Endothelial cell of umbilical vein (primary cell): ENCODE results near the gene SCAF1. TPM values are rescaled to one million over a fixed set of nuclear protein-coding genes. Genes with fewer than 3 reads are reported as not detected.
A peak's percentile ranks its signal among the peaks of the same experiment; 100 is the strongest.

Experiments used
- BruUV-seq: library from RNA; stranded (reverse); fragments of 400-500 nt; replicated peaks from 2 replicates; lab custom pipeline; 2021; lab: Mats Ljungman, UMichigan
- CTCF ChIA-PET: fragments of 300-600, 350-600 bp; sonication (Branson Sonifier 250); formaldehyde crosslinking; loops from one replicate; lab custom pipeline; 2021; ENCODE audit warnings: antibody characterized with exemption, inconsistent platforms; lab: Charles Lee
- POLR2A ChIA-PET: fragments of 300-600, 350-600 bp; sonication (Branson Sonifier 250); formaldehyde crosslinking; loops from one replicate; lab custom pipeline; 2021; ENCODE audit warnings: antibody characterized with exemption, inconsistent platforms; lab: Charles Lee
- DNase-seq: peaks from one replicate; pipeline ENCODE4 v3.0.0-alpha.2; 2011; ENCODE audit warnings: low read depth, low spot score
- FAIRE-seq: peaks from 2 replicates; lab custom pipeline; 2011; peaks lifted over from hg19 to GRCh38; lab: Jason Lieb, UNC
- H2AFZ ChIP-seq: 2 replicates; pipeline ENCODE4 v1.6.0; 2012; ENCODE audit warnings: low read depth, low read length, control low read depth, inconsistent platforms
- H3K27ac ChIP-seq: 2 replicates; pipeline ENCODE4 v1.5.1; 2011; ENCODE audit warnings: low read depth, mild to moderate bottlenecking, control low read depth, low read length, moderate library complexity; ENCODE audit not compliant: insufficient read depth
- H3K27me3 ChIP-seq, 2 experiments: 2 replicates each; pipeline versions ENCODE4 v1.6.0 to v1.6.1; 2011; ENCODE audit warnings: low read length in 2 of 2, mixed read lengths in 1 of 2; ENCODE audit not compliant: control insufficient read depth in 2 of 2, insufficient read depth in 2 of 2
- H3K36me3 ChIP-seq, 2 experiments: 2 replicates in 1 of 2; 3 replicates in 1 of 2; pipeline ENCODE4 v1.5.1; 2011; ENCODE audit warnings: low read length in 2 of 2, mild to moderate bottlenecking in 1 of 2, moderate library complexity in 1 of 2; ENCODE audit not compliant: control insufficient read depth in 2 of 2, insufficient read depth in 2 of 2; ENCODE audit errors: extremely low read depth in 1 of 2
- H3K4me1 ChIP-seq: 3 replicates; pipeline ENCODE4 v1.5.1; 2011; ENCODE audit warnings: mild to moderate bottlenecking, low read length; ENCODE audit not compliant: control insufficient read depth, insufficient read depth; ENCODE audit errors: extremely low read depth
- H3K4me2 ChIP-seq: 2 replicates; pipeline ENCODE4 v1.6.1; 2011; ENCODE audit warnings: low read length, control low read depth, mixed read lengths; ENCODE audit not compliant: insufficient read depth
- H3K4me3 ChIP-seq, 3 experiments: fragments of 200-600 bp in 1 of 3; sonication (generic), shearing (Covaris generic) in 1 of 3; replicated peaks in 1 of 3; 2 replicates each; pipeline ENCODE4 v1.5.1; 2011 to 2016; ENCODE audit warnings: control low read depth in 3 of 3, low read length in 3 of 3, mild to moderate bottlenecking in 2 of 3, inconsistent platforms in 1 of 3, low read depth in 1 of 3, moderate library complexity in 1 of 3; ENCODE audit not compliant: insufficient read depth in 1 of 3
- H3K79me2 ChIP-seq: 2 replicates; pipeline ENCODE4 v1.6.0; 2012; ENCODE audit warnings: low read length, inconsistent platforms; ENCODE audit not compliant: control insufficient read depth, insufficient read depth
- H3K9ac ChIP-seq: replicated peaks from 2 replicates; pipeline ENCODE3; 2011; ENCODE audit warnings: low read length, control low read depth; ENCODE audit not compliant: insufficient read depth; ENCODE audit errors: extremely low read depth
- H3K9me1 ChIP-seq: replicated peaks from 3 replicates; pipeline ENCODE4 v1.6.0; 2011; ENCODE audit warnings: mild to moderate bottlenecking, low read length; ENCODE audit not compliant: control insufficient read depth, insufficient read depth; ENCODE audit errors: extremely low read depth
- H3K9me3 ChIP-seq: replicated peaks from 2 replicates; pipeline ENCODE4 v1.5.1; 2012; ENCODE audit warnings: low read length, inconsistent platforms; ENCODE audit not compliant: control insufficient read depth, insufficient read depth
- H4K20me1 ChIP-seq: replicated peaks from 2 replicates; pipeline ENCODE3; 2011; ENCODE audit warnings: mild to moderate bottlenecking, low read length; ENCODE audit not compliant: control insufficient read depth, insufficient read depth; ENCODE audit errors: extremely low read depth
- GATA2 ChIP-seq: IDR thresholded peaks from 2 replicates; pipeline ENCODE4 v1.7.0; 2011; ENCODE audit warnings: low read depth, mild to moderate bottlenecking, moderate library complexity, mixed read lengths, low read length; ENCODE audit not compliant: insufficient read length, insufficient read depth
- JUN ChIP-seq: IDR thresholded peaks from 2 replicates; pipeline ENCODE4 v1.6.1; 2011; ENCODE audit warnings: borderline replicate concordance, low read depth; ENCODE audit not compliant: insufficient read length, insufficient read depth
- MYC ChIP-seq: IDR thresholded peaks from one replicate; pipeline ENCODE4 v1.6.1; 2011; ENCODE audit warnings: mild to moderate bottlenecking, low read depth, low read length
- POLR2A ChIP-seq: IDR thresholded peaks from 2 replicates; pipeline ENCODE4 v1.6.1; 2012; ENCODE audit warnings: low read depth, mild to moderate bottlenecking, control low read depth, low read length
- POLR2AphosphoS5 ChIP-seq: IDR thresholded peaks from 2 replicates; pipeline ENCODE4 v1.6.1; 2012; ENCODE audit warnings: low read depth, mild to moderate bottlenecking, control low read depth, low read length, moderate library complexity; ENCODE audit not compliant: insufficient read depth
- dilution Hi-C: fragments of 300-500 bp; cut with MboI; formaldehyde crosslinking; loops from one replicate; pipeline ENCODE4 v1.15.0; 2019; ENCODE audit warnings: low sequenced_read_pairs; ENCODE audit not compliant: extremely low pct_ligation_motif_present
- intact Hi-C: fragments of 100-400 bp; cut with micrococcal nuclease; formaldehyde crosslinking; loops from one replicate; pipeline ENCODE4 v1.10.0; 2022
- polyA plus RNA-seq, 4 experiments: library from polyadenylated mRNA; depleted of rRNA in 3 of 4; stranded (reverse) in 3 of 4; unstranded in 1 of 4; fragments of >200 nt; gene quantifications; 2 replicates each; pipeline versions ENCODE4 v1.2.1 to v1.2.3, GENCODE V29; 2011 to 2012; ENCODE audit warnings: missing spikeins in 1 of 4
- total RNA-seq: library from RNA; stranded (reverse); gene quantifications from 2 replicates; pipeline ENCODE4 v1.2.3, GENCODE V29; 2021
- TF ChIP-seq, protein P1 (sequence below): IDR thresholded peaks from 2 replicates; pipeline ENCODE4 v1.6.1; 2011; ENCODE audit not compliant: insufficient read depth, insufficient read length
- TF ChIP-seq, protein P2 (sequence below), 2 donors: IDR thresholded peaks; 1 replicate in 1 of 2; 2 replicates in 1 of 2; pipeline ENCODE4 v1.5.1; 2011; ENCODE audit warnings: low read length in 2 of 2, mild to moderate bottlenecking in 2 of 2, moderate library complexity in 2 of 2, control low read depth in 1 of 2, inconsistent platforms in 1 of 2, low read depth in 1 of 2; ENCODE audit not compliant: insufficient read depth in 1 of 2; ENCODE audit errors: extremely low read depth in 1 of 2

Gene SCAF1
- total and polyA plus RNA-seq, 2 donors (not counting 3 experiments of a cell fraction or from before 2014, with no cell fraction given): 13.3 to 75.8 TPM

DNA sequence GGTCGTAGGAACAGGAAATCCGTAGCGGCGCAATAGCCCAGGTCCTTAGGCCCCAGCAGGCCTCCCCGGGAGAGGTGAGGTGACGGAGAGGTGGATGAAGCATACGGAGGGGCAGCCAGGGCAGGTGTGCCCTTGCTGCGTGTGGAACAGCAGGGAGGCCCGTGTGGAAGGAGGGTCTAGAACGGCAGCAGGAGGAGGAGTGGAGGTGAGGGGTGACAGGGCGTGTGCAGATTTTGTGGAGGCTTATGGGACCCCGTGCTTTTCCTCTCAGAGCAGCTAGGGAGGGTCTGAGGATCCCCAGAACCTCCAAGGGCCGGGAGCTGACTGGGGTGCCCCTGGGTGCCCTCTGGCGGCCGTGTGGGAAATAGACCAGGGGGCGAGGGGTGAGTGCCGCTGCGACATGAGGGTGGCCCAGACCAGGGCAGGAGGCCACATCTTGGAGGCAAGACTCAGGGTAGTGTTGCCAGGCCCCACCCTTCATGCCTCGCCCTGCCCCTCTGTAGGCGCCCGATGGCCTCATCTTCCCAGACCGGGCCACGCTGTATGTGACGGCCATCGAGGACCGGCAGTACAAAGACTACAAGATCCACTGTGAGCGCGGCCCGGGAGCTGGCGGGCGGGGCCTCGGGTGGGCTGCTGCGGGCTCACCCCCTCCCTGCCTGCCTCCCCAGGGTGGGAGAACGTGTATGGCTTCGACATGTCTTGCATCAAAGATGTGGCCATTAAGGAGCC lies 42.4 kb downstream of the SCAF1 start:
- Histone ChIP-seq H3K4me1 (peaks cover 33% of the 10 kb centered on the region), H3K79me2 (peaks cover 26% of the 10 kb centered on the region), H3K36me3 (peaks cover 8 to 34% of the 10 kb centered on the region in 2 experiments), H3K9me3 (no peaks in the 10 kb centered on the region), H3K9ac (no peak overlapping the region), H4K20me1 (no peaks in the 10 kb centered on the region), H3K27ac (no peak overlapping the region), H3K4me2 (no peak overlapping the region), H3K27me3 (no peaks in the 10 kb centered on the region), H3K9me1 (no peaks in the 10 kb centered on the region), H2AFZ (no peak overlapping the region), H3K4me3 (no peak overlapping the region)
- ChIA-PET POLR2A (no interaction called here), CTCF (interaction anchor here (1.4 kb wide), 1 partner anchor 12 kb away, joined by 3 read pairs; no protein-coding TSS in a partner anchor)
- intact Hi-C loops: no loop called here
- TF ChIP-seq POLR2A: no peak
- TF ChIP-seq JUN: no peak
- no peak for TF ChIP-seq GATA2
- TF ChIP-seq, protein P1, sequence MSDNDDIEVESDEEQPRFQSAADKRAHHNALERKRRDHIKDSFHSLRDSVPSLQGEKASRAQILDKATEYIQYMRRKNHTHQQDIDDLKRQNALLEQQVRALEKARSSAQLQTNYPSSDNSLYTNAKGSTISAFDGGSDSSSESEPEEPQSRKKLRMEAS: no peak
- TF ChIP-seq POLR2AphosphoS5: no peak
- TF ChIP-seq, protein P2, sequence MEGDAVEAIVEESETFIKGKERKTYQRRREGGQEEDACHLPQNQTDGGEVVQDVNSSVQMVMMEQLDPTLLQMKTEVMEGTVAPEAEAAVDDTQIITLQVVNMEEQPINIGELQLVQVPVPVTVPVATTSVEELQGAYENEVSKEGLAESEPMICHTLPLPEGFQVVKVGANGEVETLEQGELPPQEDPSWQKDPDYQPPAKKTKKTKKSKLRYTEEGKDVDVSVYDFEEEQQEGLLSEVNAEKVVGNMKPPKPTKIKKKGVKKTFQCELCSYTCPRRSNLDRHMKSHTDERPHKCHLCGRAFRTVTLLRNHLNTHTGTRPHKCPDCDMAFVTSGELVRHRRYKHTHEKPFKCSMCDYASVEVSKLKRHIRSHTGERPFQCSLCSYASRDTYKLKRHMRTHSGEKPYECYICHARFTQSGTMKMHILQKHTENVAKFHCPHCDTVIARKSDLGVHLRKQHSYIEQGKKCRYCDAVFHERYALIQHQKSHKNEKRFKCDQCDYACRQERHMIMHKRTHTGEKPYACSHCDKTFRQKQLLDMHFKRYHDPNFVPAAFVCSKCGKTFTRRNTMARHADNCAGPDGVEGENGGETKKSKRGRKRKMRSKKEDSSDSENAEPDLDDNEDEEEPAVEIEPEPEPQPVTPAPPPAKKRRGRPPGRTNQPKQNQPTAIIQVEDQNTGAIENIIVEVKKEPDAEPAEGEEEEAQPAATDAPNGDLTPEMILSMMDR (IDR thresholded peaks at IDR 0.05; ENCODE audit: extremely low read depth in 1 of 2, insufficient read depth in 1 of 2, low read depth in 1 of 2, low read length in 2 of 2): peak; percentile 25 to 49
- no peak for TF ChIP-seq MYC
- FAIRE-seq (no peak), DNase-seq (no peak)
- BruUV-seq: no TSS peak
- dilution Hi-C loops: no loop called here
